SK-N-SH (cell line): ENCODE results near the gene GLS. TPM values are rescaled to one million over a fixed set of nuclear protein-coding genes. Genes with fewer than 3 reads are reported as not detected.
A peak's percentile ranks its signal among the peaks of the same experiment; 100 is the strongest.

Source experiments
- CHD2 ChIP-seq: fragments of 150-350 bp; IDR thresholded peaks from 2 replicates; pipeline ENCODE4 v1.6.1; 2018; ENCODE audit warnings: low read length; ENCODE audit not compliant: partially characterized antibody
- CTCF ChIP-seq: fragments of 200-600 bp; sonication (generic); IDR thresholded peaks from 2 replicates; pipeline ENCODE4 v1.6.1; 2017; ENCODE audit warnings: antibody characterized with exemption, mild to moderate bottlenecking, moderate library complexity
- ELF1 ChIP-seq: IDR thresholded peaks from 2 replicates; pipeline ENCODE4 v1.4.0; 2012
- EP300 ChIP-seq, 2 experiments: IDR thresholded peaks; 2 replicates each; pipeline versions ENCODE4 v1.4.0 to v1.6.1; 2012; ENCODE audit warnings: borderline replicate concordance in 1 of 2, low read depth in 1 of 2, low read length in 1 of 2
- EZH2phosphoT487 ChIP-seq: fragments of 200-600 bp; sonication (generic); IDR thresholded peaks from 2 replicates; pipeline ENCODE4 v1.6.1; 2017; ENCODE audit warnings: low read depth, mixed run types, mild to moderate bottlenecking, antibody characterized with exemption, moderate library complexity, borderline replicate concordance
- FOSL2 ChIP-seq: IDR thresholded peaks from 2 replicates; pipeline ENCODE4 v1.4.0; 2012; ENCODE audit warnings: low read depth, mild to moderate bottlenecking, moderate library complexity, borderline replicate concordance
- FOXM1 ChIP-seq: IDR thresholded peaks from 2 replicates; pipeline ENCODE4 v1.4.0; 2012; ENCODE audit warnings: low read depth, mild to moderate bottlenecking
- GABPA ChIP-seq: IDR thresholded peaks from 2 replicates; pipeline ENCODE4 v1.4.0; 2012; ENCODE audit warnings: low read depth, mild to moderate bottlenecking
- GATA2 ChIP-seq: sonication (generic); formaldehyde crosslinking; IDR thresholded peaks from 2 replicates; pipeline ENCODE4 v1.5.0; 2020; ENCODE audit warnings: mild to moderate bottlenecking, missing genetic modification reagents
- IRF3 ChIP-seq: fragments of 150-350 bp; IDR thresholded peaks from 2 replicates; pipeline ENCODE4 v1.6.1; 2016; ENCODE audit warnings: mild to moderate bottlenecking, low read depth, low read length
- JUND ChIP-seq: IDR thresholded peaks from 2 replicates; pipeline ENCODE4 v1.4.0; 2012
- MAX ChIP-seq: IDR thresholded peaks from 2 replicates; pipeline ENCODE4 v1.4.0; 2012; ENCODE audit warnings: low read depth
- MXI1 ChIP-seq: IDR thresholded peaks from 2 replicates; pipeline ENCODE4 v1.6.1; 2012; ENCODE audit warnings: mild to moderate bottlenecking, low read depth, low read length, improper control_type of control experiment
- NRF1 ChIP-seq: IDR thresholded peaks from 2 replicates; pipeline ENCODE4 v1.6.1; 2012; ENCODE audit warnings: low read depth, mild to moderate bottlenecking, low read length
- POLR2AphosphoS5 ChIP-seq: IDR thresholded peaks from 2 replicates; pipeline ENCODE4 v1.6.1; 2012; ENCODE audit warnings: low read depth, low read length
- REST ChIP-seq: IDR thresholded peaks from 2 replicates; pipeline ENCODE4 v1.6.1; 2012; ENCODE audit warnings: mild to moderate bottlenecking, low read depth, low read length, moderate library complexity
- RFX5 ChIP-seq: IDR thresholded peaks from 2 replicates; pipeline ENCODE4 v1.6.1; 2012; ENCODE audit warnings: mild to moderate bottlenecking, improper control_type of control experiment, low read length
- RXRA ChIP-seq: IDR thresholded peaks from 2 replicates; pipeline ENCODE4 v1.4.0; 2012; ENCODE audit warnings: low read depth, mild to moderate bottlenecking, borderline replicate concordance
- SIN3A ChIP-seq: IDR thresholded peaks from 2 replicates; pipeline ENCODE4 v1.6.1; 2012; ENCODE audit warnings: low read depth, mild to moderate bottlenecking, low read length, moderate library complexity, borderline replicate concordance
- SMC3 ChIP-seq: IDR thresholded peaks from 2 replicates; pipeline ENCODE4 v1.6.1; 2012; ENCODE audit warnings: low read depth, low read length, improper control_type of control experiment
- TAF1 ChIP-seq: IDR thresholded peaks from 2 replicates; pipeline ENCODE4 v1.6.1; 2012; ENCODE audit warnings: low read depth, mild to moderate bottlenecking, low read length, moderate library complexity, borderline replicate concordance
- TCF12 ChIP-seq: IDR thresholded peaks from 2 replicates; pipeline ENCODE4 v1.4.0; 2012
- YY1 ChIP-seq: IDR thresholded peaks from 2 replicates; pipeline ENCODE4 v1.4.0; 2012; ENCODE audit warnings: low read depth, mild to moderate bottlenecking
- polyA plus RNA-seq, 3 experiments: library from polyadenylated mRNA; depleted of rRNA; stranded (reverse); fragments of >200 nt; gene quantifications; 2 replicates each; pipeline ENCODE4 v1.2.3, GENCODE V29; 2012

The GLS gene
- polyA plus RNA-seq, 1 of the 3 experiments (the other 2 are of a cell fraction), result 37.2 TPM

GRCh38 chr2:190858817-190859216 is 21.8 kb upstream of the GLS start (continued):
- TF ChIP-seq REST (no peak), CTCF (no peak), TAF1 (no peak), EZH2phosphoT487 (no peak), GATA2 (CRISPR knock-in tag) (no peak), SIN3A (no peak), MXI1 (no peak), FOXM1 (no peak), FOSL2 (peak; percentile 43; the same call in 1 of the 2 replicates), YY1 (no peak), CHD2 (no peak), IRF3 (no peak), RXRA (no peak), RFX5 (no peak), MAX (0 out of 2 replicates have a peak, but pooled peaks have one; percentile 28), EP300 (IDR thresholded peaks at IDR 0.05; ENCODE audit: borderline replicate concordance in 1 of 2, low read depth in 1 of 2, low read length in 1 of 2) (peak; percentile 23 to 80; a peak in 2 of 4 replicates), NRF1 (no peak), GABPA (no peak), TCF12 (peak; percentile 89), JUND (peak; percentile 72), POLR2AphosphoS5 (peak; percentile 63; the same call in 1 of the 2 replicates), SMC3 (no peak), ELF1 (no peak)
